HG02588 (cell line): Measurements from ENCODE around the gene TPM4.
"Not testable (repeated sequence)": the region's sequence is repeated elsewhere in the genome, so short reads cannot be mapped to it uniquely, and the experiment has no call there.

Experiments used
- ATAC-seq: cut with Tn5 transposase; IDR thresholded peaks from one replicate; pipeline ENCODE4 v1.9.1; 2021; ENCODE audit warnings: mild to moderate bottlenecking, moderate library complexity; ENCODE audit not compliant: unreplicated experiment

TPM4 gene

DNA sequence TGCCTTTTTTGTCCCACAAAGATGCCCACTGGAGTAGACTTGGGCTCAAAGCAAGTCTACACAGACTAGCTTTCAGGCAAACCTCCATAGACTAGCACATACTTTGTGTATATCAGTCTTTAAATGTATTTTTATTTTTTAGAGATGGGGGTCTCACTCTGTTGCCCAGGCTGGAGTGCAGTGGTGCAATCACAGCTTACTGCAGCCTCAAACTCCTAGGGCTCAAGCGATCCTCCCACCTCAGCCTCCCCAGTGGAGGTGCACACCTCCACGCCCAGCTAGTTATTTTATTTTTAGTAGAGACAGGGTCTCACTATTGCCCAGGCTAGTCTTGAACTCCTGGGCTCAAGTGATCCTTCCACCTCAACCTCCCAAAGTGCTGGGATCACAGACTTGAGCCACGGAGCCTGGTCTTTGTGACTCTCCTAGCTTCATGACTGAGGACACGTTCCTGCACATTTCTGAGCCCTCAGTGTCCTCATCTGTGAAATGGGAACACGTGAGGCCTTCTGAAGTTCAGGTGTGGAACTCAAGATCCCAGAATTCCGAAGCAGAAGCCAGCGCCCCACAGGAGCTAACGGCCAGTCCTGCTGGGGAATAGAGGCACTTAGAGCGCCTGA is 5.1 kb upstream of the TPM4 start:
- ATAC-seq = no peak

DNA sequence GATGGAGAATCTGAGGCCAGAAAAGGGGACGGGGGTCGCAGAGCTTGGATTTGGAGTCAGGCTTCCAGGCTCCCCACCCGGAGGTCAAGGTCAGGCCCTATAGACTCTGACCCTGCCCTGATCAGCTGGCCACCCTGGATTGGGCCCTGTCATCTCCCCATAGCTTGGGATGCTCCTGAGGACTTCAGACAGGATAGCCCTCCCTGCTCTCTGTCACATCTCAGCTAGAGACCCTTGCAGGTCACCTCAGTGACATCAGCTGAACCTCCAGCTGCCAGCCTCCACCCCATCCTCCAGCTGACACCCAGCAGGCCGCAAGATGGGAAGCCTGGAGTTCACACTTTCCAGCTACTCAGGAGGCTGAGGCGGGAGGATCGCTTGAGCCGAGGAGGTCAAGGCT is 2.8 kb upstream of the TPM4 start:
- no peak for ATAC-seq

DNA sequence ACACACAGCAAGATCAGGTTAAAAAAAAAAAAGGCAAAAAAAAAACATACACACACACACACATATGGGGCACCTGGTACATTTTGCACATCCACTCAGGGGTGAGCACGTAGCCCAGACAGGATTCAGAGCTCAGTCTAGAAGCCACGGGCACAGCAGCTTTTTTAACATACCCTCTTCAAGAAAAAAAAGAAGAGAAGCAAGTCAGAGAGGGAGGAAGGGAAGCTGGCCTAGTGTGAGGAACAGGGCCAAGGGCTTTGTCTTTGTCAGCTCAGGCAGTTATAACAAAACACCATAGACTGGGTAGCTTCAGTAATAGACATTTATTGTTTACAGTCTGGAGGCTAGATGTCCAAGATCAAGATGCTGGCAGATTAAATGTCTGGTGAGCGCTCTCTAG is 2.3 kb upstream of the TPM4 start:
- no peak for ATAC-seq

DNA sequence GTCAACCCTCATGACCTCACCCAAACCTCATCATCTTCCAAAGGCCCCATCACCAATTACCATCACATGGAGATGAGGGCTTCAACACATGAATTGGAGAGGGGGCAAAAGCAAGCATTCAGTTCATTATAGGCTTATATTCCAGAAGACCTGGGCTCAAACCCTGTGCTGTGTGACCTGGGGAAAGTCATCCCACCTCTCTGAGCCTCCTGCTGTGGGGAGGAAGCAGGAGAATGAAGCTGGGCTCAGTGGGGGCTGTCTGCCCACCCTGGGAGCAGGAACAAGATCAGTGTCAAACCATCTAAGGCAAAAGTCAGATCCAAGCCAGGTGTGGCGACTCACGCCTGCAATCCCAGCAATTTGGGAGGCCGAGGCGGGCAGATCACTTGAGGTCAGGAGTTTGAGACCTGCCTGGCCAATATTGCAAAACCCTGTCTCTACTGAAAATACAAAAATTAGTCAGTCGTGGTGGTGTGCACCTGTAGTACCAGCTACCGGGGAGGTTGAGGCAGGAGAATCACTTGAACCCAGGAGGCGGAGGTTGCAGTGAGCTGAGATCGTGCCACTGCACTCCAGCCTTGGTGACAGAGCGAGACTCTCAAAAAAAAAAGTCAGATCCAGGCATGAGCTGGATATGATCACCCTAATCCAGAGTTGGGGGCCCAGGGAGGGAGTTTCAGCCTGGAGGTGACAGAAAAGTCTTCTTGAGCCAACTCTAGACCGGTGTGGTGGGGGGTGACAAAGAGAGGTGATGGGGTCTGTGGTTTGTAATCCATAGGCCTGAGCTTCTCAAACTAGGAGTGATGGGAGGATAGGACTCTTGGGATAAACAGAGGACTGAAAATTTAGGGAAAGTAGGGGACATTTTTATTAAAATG is 1.6 kb upstream of the TPM4 start:
- ATAC-seq = no peak

DNA sequence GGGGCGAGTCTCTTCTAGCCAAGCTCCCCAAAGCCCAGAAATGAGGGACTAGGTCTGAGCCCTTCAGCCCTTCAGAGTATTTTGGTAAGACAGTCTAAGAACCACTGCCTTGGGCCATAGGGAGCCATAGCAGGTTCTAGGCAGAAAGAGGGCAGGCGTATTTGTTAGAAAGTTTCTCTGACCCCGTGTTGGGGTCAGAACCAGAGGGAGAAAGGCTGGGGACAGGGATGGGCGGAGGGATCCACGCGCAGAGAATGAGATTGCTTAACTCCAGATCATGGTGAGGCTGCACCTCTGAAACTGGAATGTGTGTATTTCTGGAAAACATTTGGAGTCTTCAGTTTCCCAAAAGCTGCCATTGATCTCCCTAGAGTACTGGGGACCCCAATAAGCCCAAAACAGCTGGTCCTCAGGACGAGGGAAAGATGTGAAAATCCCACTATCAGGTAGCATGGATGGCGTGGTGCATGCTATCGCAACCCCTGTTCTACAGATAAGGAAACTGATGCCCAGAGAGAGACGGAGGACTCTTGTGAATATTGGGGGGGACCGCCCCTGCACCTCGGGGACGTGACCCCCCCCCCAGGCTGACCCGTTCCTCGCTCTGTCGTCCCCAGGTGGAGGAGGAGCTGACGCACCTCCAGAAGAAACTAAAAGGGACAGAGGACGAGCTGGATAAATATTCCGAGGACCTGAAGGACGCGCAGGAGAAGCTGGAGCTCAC is 703 bp upstream of the TPM4 start:
- ATAC-seq = no peak

DNA sequence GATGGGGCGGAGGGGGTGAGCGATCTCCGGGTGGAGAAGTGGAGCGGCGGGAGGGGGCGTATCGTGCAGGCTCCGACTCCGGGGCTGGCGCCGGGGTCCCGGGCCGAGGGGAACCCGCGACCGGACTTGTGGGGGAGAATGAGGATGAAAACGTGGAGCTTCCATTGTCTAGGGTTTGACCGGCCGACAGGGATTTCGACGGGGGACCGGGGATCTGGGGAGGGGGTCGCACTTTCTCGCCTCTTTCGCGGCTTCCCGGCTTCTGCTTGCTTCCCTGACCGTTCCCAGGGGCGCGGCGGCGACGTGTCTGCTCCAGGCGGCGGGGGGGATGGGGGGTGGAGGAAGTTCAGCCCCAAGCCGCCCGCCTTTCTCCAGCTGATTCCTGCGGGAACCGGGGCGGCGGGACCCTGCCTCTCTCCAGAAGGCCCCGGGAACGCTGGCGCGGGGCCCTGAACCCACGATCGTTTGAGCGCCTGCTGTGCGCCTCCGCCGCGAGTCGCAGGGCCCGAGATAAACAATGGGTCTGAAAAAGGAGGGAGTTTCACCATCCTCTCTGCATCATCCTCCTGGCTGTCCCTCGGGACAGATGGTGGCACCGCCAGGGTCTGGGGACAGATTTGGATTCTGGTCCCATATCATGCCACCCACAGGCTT is 790 bp downstream of the TPM4 start:
- ATAC-seq = no peak

DNA sequence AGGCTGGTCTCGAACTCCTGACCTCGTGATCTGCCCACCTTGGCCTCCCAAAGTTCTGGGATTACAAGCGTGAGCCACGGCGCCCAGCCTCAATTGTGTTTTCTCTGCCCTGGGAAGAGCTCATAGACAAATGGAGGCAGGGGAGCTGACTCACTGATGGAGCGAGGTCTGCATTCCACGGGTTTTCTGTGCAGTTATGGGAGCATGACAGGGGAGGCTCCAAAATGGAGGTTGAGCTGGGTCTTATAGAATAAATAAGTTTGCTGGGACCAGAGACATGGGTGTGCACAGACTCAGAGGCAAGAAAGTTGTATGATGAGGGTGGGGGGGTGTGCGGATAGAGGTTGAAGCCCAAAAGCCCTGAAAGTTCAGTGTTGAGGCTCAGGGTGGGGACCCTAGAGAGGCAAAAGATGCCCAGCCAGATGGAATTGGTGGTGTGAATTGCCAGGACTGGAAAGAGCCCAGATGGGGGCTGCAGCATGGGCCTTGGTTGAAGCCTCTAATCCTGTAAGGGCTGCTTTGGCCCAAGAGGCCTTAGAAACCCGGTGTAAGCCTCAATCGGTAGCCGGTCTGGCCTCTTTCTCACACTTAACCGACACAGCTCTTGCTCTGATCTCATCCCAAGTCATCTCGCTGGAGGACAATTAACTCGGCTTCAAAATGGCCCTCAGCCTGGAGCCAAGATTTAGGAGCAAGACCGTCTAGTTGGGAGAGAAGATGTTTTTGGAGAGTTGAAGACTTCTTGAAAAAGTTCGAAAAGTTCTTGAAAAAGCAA is 1.9 kb downstream of the TPM4 start:
- ATAC-seq = no peak

DNA sequence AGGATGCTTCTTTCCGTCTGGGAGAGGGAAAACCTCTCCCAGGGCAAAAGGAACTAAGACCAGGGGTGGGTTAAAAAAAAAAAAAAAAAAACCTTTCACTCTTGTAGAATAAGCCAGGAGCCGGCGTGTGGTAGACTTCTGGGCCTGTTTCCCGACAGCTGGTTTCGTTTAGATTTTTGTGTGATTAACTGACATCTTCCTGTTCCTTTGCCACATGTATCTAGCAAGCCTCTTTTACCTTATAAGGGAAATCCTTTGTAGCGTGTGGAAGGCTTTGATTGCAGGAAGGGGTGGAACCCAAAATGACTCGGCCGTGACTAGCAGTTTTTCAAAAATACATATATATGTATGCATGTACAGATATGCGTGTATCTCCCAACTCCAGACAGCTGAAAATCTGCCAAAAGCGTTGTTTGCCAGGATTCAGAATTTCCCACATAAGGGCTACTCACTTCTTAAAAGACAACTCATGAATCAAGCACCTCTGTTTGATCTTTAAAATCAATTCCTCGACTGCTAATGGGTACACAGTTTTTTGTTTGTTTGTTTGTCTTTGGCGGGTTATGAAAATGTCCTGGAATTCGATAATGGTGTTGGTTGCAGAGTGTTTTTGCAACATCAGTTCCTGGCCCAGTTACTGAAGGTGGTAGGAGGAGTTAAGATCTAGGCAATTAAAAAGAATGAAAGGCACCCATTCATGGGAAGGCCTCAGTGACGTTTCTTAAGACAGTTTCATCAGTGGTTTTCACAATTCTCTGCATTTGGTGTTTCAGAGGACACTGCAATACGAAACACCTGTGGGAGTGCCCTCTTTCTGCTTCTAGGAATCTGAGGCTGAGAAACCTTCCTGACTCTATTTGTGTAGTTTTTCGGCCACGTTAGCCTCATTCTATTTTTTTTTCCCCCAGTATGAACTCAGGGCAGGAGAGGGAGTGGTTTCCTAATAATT is 2.7 kb downstream of the TPM4 start:
- ATAC-seq = no peak

DNA sequence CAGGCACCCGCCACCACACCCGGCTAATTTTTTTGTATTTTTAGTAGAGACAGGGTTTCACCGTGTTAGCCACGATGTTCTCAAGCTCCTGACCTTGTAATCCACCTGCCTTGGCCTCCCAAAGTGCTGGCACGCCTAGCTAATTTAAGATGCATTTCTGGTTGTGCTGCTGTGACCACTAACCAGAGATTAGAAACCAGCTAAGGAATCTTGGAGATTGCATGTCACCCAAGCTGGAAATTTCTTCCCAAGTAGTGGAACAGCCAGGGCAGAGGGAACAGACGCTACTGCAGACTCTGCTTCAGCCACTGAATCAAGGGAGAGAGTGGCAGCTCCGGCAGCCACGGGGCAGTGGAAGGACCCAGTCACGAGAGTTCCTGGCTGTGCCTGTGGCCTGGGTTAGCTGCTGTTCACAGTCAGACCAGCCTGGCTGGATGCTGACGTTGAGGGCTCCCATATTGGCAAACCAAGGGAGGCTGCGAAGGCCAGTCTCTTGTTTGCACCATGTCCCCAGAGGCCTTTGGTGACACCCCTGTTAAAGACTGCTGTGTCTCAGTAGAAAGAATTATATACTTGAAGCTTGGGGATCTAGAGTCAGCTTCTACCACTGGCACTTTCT is 7.9 kb downstream of the TPM4 start:
- no peak for ATAC-seq

DNA sequence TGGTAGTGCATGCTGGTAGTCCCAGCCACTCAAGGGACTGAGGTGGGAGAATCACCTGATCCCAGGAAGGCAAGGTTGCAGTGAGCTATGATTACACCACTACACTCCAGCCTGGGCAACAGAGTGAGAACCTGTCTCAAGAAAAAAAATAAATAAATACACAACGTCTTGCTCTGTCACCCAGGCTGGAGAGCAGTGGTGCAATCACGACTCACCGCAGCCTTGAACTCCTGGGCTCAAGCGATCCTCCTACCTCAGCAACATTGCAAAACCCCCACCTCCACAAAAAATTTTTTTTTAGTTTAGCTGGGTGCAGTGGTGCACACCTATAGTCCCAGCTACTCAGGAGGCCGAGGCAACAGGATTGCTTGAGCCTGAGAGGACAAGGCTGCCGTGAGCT is 8.8 kb downstream of the TPM4 start:
- no peak for ATAC-seq

DNA sequence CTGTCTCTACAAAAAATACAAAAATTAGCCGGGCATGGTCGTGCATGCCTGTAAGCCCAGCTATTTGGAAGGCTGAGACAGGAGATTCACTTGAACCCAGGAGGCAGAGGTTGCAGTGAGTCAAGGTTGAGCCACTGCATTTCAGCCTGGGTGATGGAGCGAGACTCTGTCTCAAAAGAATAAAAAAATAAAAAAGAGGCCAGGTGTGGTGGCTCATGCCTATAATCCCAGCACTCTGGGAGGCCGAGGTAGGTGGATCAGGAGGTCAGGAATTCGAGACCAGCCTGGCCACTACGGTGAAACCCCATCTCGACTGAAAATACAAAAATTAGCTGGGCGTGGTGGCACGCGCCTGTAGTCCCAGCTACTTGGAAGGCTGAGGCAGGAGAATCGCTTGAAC is 11.1 kb downstream of the TPM4 start:
- not testable (repeated sequence) for ATAC-seq

DNA sequence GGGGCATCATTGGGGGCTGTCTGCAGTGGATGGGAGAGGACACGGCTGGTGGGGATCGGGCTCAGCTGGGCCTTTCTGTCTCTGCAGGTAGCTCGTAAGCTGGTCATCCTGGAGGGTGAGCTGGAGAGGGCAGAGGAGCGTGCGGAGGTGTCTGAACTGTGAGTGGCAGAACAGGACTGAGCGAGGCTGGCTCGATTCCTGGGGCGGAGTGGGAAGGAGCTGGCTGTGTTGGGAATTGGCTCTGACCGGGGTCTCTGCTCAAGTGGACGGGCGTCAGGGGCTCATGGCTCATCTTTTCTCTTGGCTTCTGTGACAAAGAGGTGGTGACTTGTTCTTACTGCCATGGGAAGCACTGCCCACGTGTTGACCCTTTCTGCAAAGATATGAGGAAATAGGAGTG is 11.6 kb downstream of the TPM4 start:
- ATAC-seq = no peak

DNA sequence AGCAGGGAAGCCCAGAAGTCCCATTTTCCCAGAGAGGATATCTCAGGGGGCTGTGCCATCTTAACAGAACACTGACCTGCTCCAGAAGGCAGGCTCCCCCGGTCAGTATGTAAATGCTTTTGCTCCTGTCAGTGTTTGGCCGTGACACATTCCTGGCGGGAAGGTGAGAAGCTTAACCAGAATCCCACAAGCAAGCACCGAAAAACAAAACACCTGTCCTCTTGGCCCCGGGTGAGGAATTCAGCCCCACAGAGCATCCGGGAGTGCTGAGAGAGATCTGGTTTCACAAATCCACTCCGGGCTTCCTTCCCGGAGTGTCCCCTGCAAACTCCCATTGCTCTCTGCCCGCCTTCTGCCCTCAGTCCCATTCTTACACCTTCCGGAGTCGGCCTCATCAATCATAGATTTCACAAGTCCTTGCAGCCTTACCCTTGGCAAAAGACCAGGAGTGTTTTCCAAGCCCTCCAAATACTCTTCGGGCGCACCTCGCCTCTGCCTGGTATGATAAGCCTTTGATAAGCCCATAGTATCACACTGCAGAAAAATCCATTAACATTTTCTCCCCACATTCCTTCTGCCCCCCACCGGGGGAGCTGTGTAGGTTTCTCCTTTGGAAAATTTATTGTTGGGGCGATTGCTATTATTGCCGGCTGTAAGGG is 12.2 kb downstream of the TPM4 start:
- ATAC-seq = no peak

DNA sequence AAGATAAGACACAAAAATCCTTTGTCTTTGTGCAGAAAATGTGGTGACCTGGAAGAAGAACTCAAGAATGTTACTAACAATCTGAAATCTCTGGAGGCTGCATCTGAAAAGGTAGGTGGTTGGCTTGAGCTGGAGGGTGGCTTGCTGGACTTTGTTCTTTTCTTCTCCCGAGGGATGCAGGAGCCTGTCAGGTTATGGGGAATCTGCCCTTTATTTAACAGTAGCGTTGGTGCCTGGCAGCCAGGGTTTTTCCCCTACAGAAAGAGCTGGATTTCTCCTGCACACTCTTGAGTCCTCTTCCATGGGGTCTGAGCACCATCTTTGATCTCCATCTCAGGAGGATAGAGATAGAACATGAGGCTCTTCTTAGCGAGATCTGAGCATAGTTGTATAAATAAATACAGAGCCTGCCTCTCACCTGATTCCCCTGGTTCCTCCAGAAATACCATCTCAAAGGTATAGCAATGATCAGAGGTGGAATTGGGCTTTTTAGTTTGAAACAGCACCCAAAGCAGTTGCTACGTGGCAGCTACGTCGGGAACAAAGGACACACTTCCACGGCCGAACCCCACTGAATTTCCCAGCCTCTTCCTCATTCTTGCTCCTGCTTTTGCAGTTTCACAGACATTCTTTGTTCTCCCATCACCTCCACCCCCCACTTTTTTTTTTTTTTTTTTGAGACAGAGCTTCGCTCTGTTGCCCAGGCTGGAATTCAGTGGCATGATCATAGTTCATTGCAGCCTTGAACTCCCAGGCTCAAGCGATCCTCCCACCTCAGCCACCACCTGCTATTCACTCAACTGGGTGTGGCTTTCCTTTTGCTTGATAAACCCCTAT is 12.9 kb downstream of the TPM4 start:
- ATAC-seq = no peak

DNA sequence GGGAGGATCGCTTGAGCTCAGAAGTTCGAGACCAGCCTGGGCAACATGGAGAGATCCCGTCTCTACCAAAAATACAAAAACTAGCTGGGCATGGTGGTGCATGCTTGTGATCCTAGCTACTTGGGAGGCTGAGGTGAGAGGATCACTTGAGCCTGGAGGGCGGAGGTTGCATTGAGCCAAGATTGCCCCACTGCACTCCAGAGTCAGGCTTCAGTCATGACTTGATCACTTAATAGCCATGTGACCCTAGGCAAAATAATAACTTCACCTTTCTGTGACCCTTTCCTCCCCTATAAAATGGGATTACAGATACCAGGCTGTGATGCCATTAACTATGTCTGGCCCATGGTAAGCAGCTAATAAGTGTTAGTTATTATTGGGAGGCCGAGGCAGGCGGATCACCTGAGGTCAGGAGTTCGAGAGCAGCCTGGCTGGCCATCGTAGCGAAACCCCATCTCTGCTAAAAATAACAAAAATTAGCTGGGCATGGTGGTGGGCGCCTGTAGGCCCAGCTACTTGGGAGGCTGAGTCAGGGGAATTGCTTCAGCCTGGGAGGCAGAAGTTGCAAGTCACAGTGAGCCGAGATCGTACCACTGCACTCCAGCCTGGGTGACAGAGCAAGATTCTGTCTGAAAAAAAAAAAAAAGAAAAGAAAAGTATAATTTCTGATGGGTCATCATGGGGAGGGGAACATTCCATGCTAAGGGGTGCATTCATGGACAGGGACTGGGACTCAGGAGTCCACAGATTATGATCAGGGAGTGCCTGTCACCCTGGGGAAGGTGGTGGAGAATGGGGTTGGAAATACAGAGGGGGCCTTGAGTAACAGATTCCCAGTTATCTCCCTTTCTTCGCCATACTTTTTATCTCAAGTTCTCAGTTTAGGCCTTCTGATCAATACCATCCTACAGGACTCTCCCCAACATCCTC is 15.5 kb downstream of the TPM4 start:
- ATAC-seq = no peak

DNA sequence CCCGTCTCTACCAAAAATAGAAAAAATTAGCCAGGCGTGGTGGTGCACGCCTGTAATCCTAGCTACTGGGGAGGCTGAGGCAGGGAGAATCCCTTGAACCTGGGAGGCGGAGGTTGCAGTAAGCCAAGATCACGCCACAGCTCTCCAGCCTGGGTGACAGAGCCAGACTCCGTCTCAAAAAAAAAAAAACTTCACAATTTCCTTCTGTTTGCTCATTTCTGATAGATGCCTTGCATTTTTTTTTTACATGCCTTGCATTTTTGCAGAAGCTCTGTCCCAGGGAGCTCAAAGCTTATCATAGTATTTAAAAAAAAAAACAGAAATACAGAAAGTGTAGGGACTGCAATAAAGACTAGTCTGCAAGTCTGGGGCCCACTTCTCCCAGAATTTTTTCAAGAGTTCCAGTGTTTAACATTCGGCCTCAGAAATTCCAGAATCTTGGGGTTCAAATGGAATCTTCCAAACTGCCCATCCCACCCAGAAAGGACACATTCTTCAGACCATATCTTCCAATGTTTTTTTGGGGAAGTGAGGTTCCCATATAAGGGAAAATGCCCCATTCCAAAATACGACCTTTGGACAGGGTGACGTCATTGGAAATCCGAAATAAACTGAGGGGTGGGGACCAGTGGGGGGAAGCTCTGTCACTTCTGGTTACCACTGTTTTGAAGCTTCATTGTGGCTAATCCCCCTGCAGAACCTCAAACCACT is 18.2 kb downstream of the TPM4 start:
- ATAC-seq = no peak
